Stimulated activated CD4-positive, alpha-beta T cell treated with anti-CD3 and anti-CD28 coated beads, Interleukin-1b, Interleukin-23, amount 100 ng/mL, for 48 hours (primary cell): ENCODE measurements around the gene HDAC9.

ENCODE experiments used
- DNase-seq: peaks from one replicate; pipeline ENCODE4 v3.0.0-alpha.2; 2020

The HDAC9 gene

GRCh38 chr7:18558503-18558902 lies 63.0 kb downstream of the HDAC9 start:
- no peak for DNase-seq

- DNase-seq: no peak
Observed at GRCh38 chr7:18558910-18559309, 63.4 kb downstream of the HDAC9 start.

- no peak for DNase-seq
Observed at GRCh38 chr7:18559756-18560155, 64.2 kb downstream of the HDAC9 start.

GRCh38 chr7:18564779-18565178 lies 69.2 kb downstream of the HDAC9 start:
- DNase-seq: no peak

GRCh38 chr7:18565337-18565736 lies 69.8 kb downstream of the HDAC9 start:
- DNase-seq: no peak

GRCh38 chr7:18566205-18566604 lies 70.7 kb downstream of the HDAC9 start:
- DNase-seq: no peak

- DNase-seq: no peak
Observed at GRCh38 chr7:18566829-18567228, 71.3 kb downstream of the HDAC9 start.

GRCh38 chr7:18570441-18570840 lies 74.9 kb downstream of the HDAC9 start:
- no peak for DNase-seq

GRCh38 chr7:18570890-18571478 lies 75.4 kb downstream of the HDAC9 start:
- DNase-seq: no peak

GRCh38 chr7:18572154-18572553 lies 76.6 kb downstream of the HDAC9 start:
- DNase-seq: no peak

GRCh38 chr7:18572885-18573284 lies 77.3 kb downstream of the HDAC9 start:
- DNase-seq: no peak

- no peak for DNase-seq
Observed at GRCh38 chr7:18573410-18574234, 78.1 kb downstream of the HDAC9 start.

- no peak for DNase-seq
Observed at GRCh38 chr7:18574235-18574540, 78.6 kb downstream of the HDAC9 start.

GRCh38 chr7:18574676-18575075 lies 79.1 kb downstream of the HDAC9 start:
- no peak for DNase-seq

- DNase-seq: no peak
Observed at GRCh38 chr7:18575622-18576572, 80.3 kb downstream of the HDAC9 start.

- no peak for DNase-seq
Observed at GRCh38 chr7:18577096-18577771, 81.7 kb downstream of the HDAC9 start.

- DNase-seq: no peak
Observed at GRCh38 chr7:18579698-18580097, 84.1 kb downstream of the HDAC9 start.

GRCh38 chr7:18580950-18581349 lies 85.4 kb downstream of the HDAC9 start:
- no peak for DNase-seq

GRCh38 chr7:18583305-18583704 lies 87.8 kb downstream of the HDAC9 start:
- no peak for DNase-seq

GRCh38 chr7:18590241-18590640 lies 94.7 kb downstream of the HDAC9 start:
- DNase-seq: no peak

GRCh38 chr7:18590744-18591340 lies 95.3 kb downstream of the HDAC9 start:
- DNase-seq: no peak

GRCh38 chr7:18593602-18594279 lies 98.2 kb downstream of the HDAC9 start:
- no peak for DNase-seq
